ENCODE results near the gene PEG3.

DNA sequence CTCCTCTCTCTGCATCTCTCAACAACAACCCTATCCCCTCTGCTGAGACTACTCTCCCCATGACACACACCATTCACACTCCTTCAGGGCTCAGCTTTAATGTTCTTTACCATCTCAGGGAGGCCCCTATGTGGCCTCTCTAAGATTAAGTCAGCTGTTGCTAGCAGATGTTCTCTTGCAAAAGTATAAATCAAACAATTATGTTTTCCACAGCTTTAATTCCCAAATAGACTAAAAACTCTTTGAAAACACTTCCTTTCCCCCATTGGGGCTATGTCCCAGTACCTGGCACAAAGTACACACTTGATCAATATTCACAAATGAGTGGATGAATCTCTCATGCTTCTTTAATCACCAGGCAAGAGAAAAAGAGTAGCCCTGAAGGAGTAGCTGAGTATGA lies 5.1 kb downstream of the PEG3 start:
- TF ChIP-seq POLR2AphosphoS5 (IDR thresholded peaks at IDR 0.05; ENCODE audit: low read depth), result no peak
- no peak for TF ChIP-seq CTCF (conservative IDR thresholded peaks at IDR 0.05; ENCODE audit: low read depth in 2 of 2)
- TF ChIP-seq EZH2 (IDR thresholded peaks at IDR 0.05; ENCODE audit: low read depth, unreplicated experiment), result no peak
- TF ChIP-seq JUNB (IDR thresholded peaks at IDR 0.05; ENCODE audit: unreplicated experiment), result no peak
- TF ChIP-seq ETS1 (IDR thresholded peaks at IDR 0.05), result no peak
- TF ChIP-seq EZH2phosphoT487 (IDR thresholded peaks at IDR 0.05; ENCODE audit: unreplicated experiment), result no peak
